HG02840 (cell line): ENCODE data around the gene KLHL3.

ENCODE experiments used
- ATAC-seq: cut with Tn5 transposase; IDR thresholded peaks from one replicate; pipeline ENCODE4 v1.9.1; 2021; ENCODE audit warnings: mild to moderate bottlenecking, moderate library complexity, moderate number of reproducible peaks; ENCODE audit not compliant: unreplicated experiment, low FRiP score

Gene KLHL3

GRCh38 chr5:137750436-137750835, 14.5 kb upstream of the KLHL3 start:
- no peak for ATAC-seq

- no peak for ATAC-seq
Observed at GRCh38 chr5:137747848-137748247, 12.0 kb upstream of the KLHL3 start.

- peak; percentile 68 for ATAC-seq
Observed at GRCh38 chr5:137743031-137743640, 7.2 kb upstream of the KLHL3 start.

GRCh38 chr5:137741718-137742117, 5.8 kb upstream of the KLHL3 start:
- no peak for ATAC-seq

- ATAC-seq, result no peak
Observed at GRCh38 chr5:137739737-137740136, 3.8 kb upstream of the KLHL3 start.

- no peak for ATAC-seq
Observed at GRCh38 chr5:137738947-137739346, 3.1 kb upstream of the KLHL3 start.

GRCh38 chr5:137737349-137738131, 1.7 kb upstream of the KLHL3 start:
- no peak for ATAC-seq

GRCh38 chr5:137736496-137736895, 607 bp upstream of the KLHL3 start:
- ATAC-seq, result no peak

- peak; percentile 27 for ATAC-seq
Observed at GRCh38 chr5:137734962-137735554, 831 bp downstream of the KLHL3 start.

- ATAC-seq, result no peak
Observed at GRCh38 chr5:137734331-137734730, 1.6 kb downstream of the KLHL3 start.

- no peak for ATAC-seq
Observed at GRCh38 chr5:137733922-137734321, 2.0 kb downstream of the KLHL3 start.

- no peak for ATAC-seq
Observed at GRCh38 chr5:137733006-137733405, 2.9 kb downstream of the KLHL3 start.

- ATAC-seq, result no peak
Observed at GRCh38 chr5:137731176-137731575, 4.7 kb downstream of the KLHL3 start.

GRCh38 chr5:137730336-137730735, 5.6 kb downstream of the KLHL3 start:
- ATAC-seq, result no peak

GRCh38 chr5:137728048-137728447, 7.8 kb downstream of the KLHL3 start:
- no peak for ATAC-seq

- ATAC-seq, result no peak
Observed at GRCh38 chr5:137727623-137728022, 8.3 kb downstream of the KLHL3 start.

GRCh38 chr5:137724251-137724650, 11.6 kb downstream of the KLHL3 start:
- no peak for ATAC-seq

- ATAC-seq, result no peak
Observed at GRCh38 chr5:137718611-137719010, 17.3 kb downstream of the KLHL3 start.

GRCh38 chr5:137716337-137716736, 19.6 kb downstream of the KLHL3 start:
- ATAC-seq, result no peak

GRCh38 chr5:137715456-137715855, 20.4 kb downstream of the KLHL3 start:
- ATAC-seq, result no peak

- no peak for ATAC-seq
Observed at GRCh38 chr5:137714946-137715345, 20.9 kb downstream of the KLHL3 start.

- no peak for ATAC-seq
Observed at GRCh38 chr5:137714494-137714893, 21.4 kb downstream of the KLHL3 start.
